Gastroesophageal sphincter (tissue), 3 donors: ENCODE data around the gene C20orf141.

Experiments
- EP300 ChIP-seq: sonication (generic); formaldehyde crosslinking; IDR thresholded peaks from one replicate; pipeline ENCODE4 v1.6.1; 2017; ENCODE audit warnings: antibody characterized with exemption, mild to moderate bottlenecking
- POLR2A ChIP-seq, 2 donors: fragments of 450-650 bp; IDR thresholded peaks; one replicate each; pipeline ENCODE4 v1.6.1; 2017; ENCODE audit warnings: antibody characterized with exemption in 2 of 2, mild to moderate bottlenecking in 2 of 2, moderate library complexity in 1 of 2
- POLR2AphosphoS5 ChIP-seq: sonication (generic); formaldehyde crosslinking; IDR thresholded peaks from one replicate; pipeline ENCODE4 v1.6.1; 2017; ENCODE audit warnings: antibody characterized with exemption
- TF ChIP-seq, protein P1 (sequence below), 4 experiments: fragments of 200-600 bp in 2 of 4; fragments of 450-650 bp in 2 of 4; sonication (generic) in 1 of 4; IDR thresholded peaks; one replicate each; pipeline ENCODE4 v1.5.1; 2017 to 2019; ENCODE audit warnings: antibody characterized with exemption in 4 of 4, mild to moderate bottlenecking in 2 of 4, moderate library complexity in 2 of 4

DNA sequence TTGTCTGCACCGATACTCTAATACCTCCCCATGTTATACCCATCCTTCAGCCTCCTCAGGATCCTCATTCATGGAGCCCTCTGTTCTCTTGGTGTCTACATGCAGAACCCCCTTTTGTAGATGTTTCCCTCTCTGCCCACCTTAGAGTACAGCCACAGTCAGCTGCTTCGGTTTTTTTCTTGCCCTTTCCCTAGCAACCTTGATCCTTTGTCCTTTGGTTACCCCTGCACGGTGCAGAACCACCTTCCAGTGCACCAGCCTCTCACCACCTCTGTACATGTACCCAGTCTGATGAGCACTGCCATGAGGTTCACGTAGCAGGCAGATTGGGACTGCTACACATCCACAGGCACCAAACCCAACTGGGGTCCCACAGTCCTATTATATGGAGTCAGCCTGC lies 33.0 kb downstream of the C20orf141 start:
- TF ChIP-seq POLR2A (IDR thresholded peaks at IDR 0.05) (no peak), POLR2AphosphoS5 (no peak), EP300 (no peak)
- TF ChIP-seq, protein P1, sequence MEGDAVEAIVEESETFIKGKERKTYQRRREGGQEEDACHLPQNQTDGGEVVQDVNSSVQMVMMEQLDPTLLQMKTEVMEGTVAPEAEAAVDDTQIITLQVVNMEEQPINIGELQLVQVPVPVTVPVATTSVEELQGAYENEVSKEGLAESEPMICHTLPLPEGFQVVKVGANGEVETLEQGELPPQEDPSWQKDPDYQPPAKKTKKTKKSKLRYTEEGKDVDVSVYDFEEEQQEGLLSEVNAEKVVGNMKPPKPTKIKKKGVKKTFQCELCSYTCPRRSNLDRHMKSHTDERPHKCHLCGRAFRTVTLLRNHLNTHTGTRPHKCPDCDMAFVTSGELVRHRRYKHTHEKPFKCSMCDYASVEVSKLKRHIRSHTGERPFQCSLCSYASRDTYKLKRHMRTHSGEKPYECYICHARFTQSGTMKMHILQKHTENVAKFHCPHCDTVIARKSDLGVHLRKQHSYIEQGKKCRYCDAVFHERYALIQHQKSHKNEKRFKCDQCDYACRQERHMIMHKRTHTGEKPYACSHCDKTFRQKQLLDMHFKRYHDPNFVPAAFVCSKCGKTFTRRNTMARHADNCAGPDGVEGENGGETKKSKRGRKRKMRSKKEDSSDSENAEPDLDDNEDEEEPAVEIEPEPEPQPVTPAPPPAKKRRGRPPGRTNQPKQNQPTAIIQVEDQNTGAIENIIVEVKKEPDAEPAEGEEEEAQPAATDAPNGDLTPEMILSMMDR (IDR thresholded peaks at IDR 0.05), result no peak
